HG03342 (cell line): ENCODE results near the gene USP24.

Experiments used
- ATAC-seq: cut with Tn5 transposase; IDR thresholded peaks from one replicate; pipeline ENCODE4 v1.9.1; 2021; ENCODE audit warnings: mild to moderate bottlenecking, moderate library complexity; ENCODE audit not compliant: unreplicated experiment

Gene USP24

GRCh38 chr1:55070293-55071164 lies 144.6 kb downstream of the USP24 start:
- no peak for ATAC-seq

- no peak for ATAC-seq
These were observed 145.9 kb downstream of the USP24 start for GRCh38 chr1:55069280-55069679.

- ATAC-seq, result no peak
These were observed 146.5 kb downstream of the USP24 start for GRCh38 chr1:55068638-55069037.

GRCh38 chr1:55067914-55068313 lies 147.2 kb downstream of the USP24 start:
- no peak for ATAC-seq

- ATAC-seq, result no peak
These were observed 148.0 kb downstream of the USP24 start for GRCh38 chr1:55067022-55067778.

- ATAC-seq, result no peak
These were observed 149.5 kb downstream of the USP24 start for GRCh38 chr1:55065648-55066047.

GRCh38 chr1:55064861-55065263 lies 150.3 kb downstream of the USP24 start:
- no peak for ATAC-seq

GRCh38 chr1:55064071-55064581 lies 151.0 kb downstream of the USP24 start:
- ATAC-seq, result no peak

GRCh38 chr1:55063577-55063942 lies 151.6 kb downstream of the USP24 start:
- no peak for ATAC-seq

- no peak for ATAC-seq
These were observed 152.2 kb downstream of the USP24 start for GRCh38 chr1:55062801-55063576.

GRCh38 chr1:55061706-55062321 lies 153.3 kb downstream of the USP24 start:
- ATAC-seq, result no peak

GRCh38 chr1:55061000-55061705 lies 154.0 kb downstream of the USP24 start:
- no peak for ATAC-seq

GRCh38 chr1:55060133-55060999 lies 154.8 kb downstream of the USP24 start:
- ATAC-seq, result peak; percentile 54

GRCh38 chr1:55059302-55060132 lies 155.6 kb downstream of the USP24 start:
- ATAC-seq, result no peak

GRCh38 chr1:55057956-55058298 lies 157.2 kb downstream of the USP24 start:
- ATAC-seq, result no peak

GRCh38 chr1:55057270-55057955 lies 157.8 kb downstream of the USP24 start:
- no peak for ATAC-seq

- ATAC-seq, result no peak
These were observed 158.6 kb downstream of the USP24 start for GRCh38 chr1:55056632-55056992.
